GM19455 (cell line): Measurements from ENCODE around the gene GOT1.

ENCODE experiments used
- ATAC-seq: cut with Tn5 transposase; IDR thresholded peaks from one replicate; pipeline ENCODE4 v1.9.1; 2021; ENCODE audit not compliant: unreplicated experiment

GOT1 gene

GRCh38 chr10:99360934-99361333 is 69.5 kb downstream of the GOT1 start:
- no peak for ATAC-seq

GRCh38 chr10:99358101-99358500 is 72.3 kb downstream of the GOT1 start:
- no peak for ATAC-seq

GRCh38 chr10:99357691-99358090 is 72.7 kb downstream of the GOT1 start:
- ATAC-seq: no peak

- no peak for ATAC-seq
Observed at GRCh38 chr10:99353182-99353581, 77.2 kb downstream of the GOT1 start.

- no peak for ATAC-seq
Observed at GRCh38 chr10:99347672-99348071, 82.8 kb downstream of the GOT1 start.
